HG03469 (cell line): ENCODE measurements around the gene KRTAP9-3.
"Not testable (repeated sequence)": the region's sequence is repeated elsewhere in the genome, so short reads cannot be mapped to it uniquely, and the experiment has no call there.

Experiments
- ATAC-seq: cut with Tn5 transposase; IDR thresholded peaks from one replicate; pipeline ENCODE4 v1.9.1; 2021; ENCODE audit warnings: mild to moderate bottlenecking, moderate library complexity, moderate number of reproducible peaks; ENCODE audit not compliant: unreplicated experiment

Gene KRTAP9-3

DNA sequence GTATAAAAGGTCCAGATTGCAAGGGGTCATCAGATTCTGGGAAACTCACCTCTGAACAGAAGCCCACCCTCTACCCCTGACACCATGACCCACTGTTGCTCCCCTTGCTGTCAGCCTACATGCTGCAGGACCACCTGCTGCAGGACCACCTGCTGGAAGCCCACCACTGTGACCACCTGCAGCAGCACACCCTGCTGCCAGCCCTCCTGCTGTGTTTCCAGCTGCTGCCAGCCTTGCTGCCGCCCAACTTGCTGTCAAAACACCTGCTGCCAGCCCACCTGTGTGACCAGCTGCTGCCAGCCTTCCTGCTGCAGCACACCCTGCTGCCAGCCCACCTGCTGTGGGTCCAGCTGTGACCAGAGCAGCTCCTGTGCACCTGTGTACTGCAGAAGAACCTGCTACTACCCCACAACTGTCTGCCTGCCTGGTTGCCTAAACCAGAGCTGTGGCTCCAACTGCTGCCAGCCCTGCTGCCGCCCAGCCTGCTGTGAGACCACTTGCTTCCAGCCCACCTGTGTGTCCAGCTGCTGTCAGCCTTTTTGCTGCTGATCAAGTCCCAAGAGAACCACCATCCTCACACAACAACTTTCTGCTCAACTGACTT is 17.5 kb downstream of the KRTAP9-3 start, which contains the start of gene KRTAP9-4:
KRTAP9-4 (plus strand) TSS at position 51 of the 604 bp plus-strand sequence; CDS start at position 85, 34 bp downstream.
- ATAC-seq: not testable (repeated sequence)

DNA sequence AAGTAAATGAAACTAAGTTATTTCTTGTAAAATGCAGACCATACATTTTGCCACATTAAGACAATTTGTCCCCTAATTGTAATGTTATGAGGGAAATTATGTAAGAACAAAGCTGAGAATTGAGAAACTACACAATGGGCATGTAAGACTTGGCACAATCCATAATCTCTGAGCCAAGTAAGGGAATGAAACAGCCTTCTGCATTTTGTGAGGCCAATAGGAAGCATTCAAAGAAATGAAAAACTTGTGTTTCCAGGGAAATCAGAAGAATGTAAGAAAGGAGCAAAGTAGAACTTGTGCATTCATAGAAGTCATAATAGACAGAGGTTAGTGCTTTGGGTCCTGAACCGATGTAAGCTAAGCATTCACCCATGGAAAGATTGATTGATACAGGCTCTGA is 19.0 kb downstream of the KRTAP9-3 start:
- no peak for ATAC-seq

DNA sequence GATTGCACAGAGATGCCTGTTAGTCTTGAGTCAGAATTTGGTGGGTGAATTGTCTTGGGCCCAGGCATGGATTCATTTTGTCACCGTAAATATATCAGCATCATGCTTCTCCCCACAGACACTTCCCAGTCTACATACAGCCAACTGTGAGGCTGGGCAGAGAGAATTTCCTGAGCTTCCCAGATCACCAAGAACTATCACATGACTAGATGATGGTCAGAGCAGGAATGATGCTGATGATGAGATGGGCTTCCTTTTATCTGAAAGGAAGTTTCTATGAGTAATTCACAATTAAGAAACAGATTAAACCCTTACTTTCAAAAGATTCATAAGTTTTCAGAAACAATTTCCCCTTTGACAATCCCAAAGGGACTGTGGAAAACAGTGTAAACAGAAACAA is 22.6 kb downstream of the KRTAP9-3 start:
- no peak for ATAC-seq

DNA sequence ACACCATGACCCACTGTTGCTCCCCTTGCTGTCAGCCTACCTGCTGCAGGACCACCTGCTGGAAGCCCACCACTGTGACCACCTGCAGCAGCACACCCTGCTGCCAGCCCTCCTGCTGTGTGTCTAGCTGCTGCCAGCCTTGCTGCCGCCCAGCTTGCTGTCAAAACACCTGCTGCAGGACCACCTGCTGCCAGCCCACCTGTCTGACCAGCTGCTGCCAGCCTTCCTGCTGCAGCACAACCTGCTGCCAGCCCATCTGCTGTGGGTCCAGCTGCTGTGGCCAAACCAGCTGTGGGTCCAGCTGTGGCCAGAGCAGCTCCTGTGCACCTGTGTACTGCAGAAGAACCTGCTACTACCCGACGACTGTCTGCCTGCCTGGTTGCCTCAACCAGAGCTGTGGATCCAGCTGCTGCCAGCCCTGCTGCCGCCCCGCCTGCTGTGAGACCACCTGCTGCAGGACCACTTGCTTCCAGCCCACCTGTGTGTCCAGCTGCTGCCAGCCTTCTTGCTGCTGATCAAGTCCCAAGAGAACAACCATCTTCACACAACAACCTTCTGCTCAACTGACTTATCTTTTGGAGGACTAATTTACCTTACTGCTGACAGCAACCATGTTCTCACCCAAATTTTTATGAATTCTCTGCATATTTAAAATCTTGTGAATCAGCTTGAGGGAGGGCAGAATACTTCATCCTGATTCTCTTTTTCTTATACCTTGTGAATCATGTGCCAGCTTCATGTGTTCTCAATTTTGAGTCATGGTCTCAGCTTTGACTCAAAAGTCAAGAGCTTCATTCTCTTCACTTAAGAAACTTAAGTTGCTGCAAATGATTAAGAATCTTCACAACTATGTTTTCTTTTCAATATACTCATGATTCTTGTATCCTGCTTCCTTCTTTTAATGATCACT is 23.4 kb downstream of the KRTAP9-3 start, which contains the start of gene KRTAP9-9:
KRTAP9-9 (plus strand) TSS at position 4 of the 910 bp plus-strand sequence.
- not testable (repeated sequence) for ATAC-seq

DNA sequence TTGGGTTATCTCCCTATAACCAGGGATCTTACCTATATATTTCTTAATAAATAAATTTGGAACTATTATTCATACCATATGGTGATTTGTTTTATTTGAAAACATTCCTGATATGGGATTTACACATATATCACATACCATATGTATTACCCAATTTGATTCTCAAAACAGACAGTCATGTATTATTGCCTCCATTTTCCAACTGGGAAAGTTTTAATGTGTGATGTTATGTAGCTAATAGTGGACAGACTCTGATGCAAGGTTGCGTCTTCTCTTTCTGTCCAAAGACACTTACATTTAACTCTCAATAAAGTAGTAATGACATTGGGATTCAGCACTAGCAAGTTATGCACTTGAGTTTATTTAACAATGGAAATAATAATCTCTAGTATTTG is 24.0 kb downstream of the KRTAP9-3 start:
- ATAC-seq: no peak

DNA sequence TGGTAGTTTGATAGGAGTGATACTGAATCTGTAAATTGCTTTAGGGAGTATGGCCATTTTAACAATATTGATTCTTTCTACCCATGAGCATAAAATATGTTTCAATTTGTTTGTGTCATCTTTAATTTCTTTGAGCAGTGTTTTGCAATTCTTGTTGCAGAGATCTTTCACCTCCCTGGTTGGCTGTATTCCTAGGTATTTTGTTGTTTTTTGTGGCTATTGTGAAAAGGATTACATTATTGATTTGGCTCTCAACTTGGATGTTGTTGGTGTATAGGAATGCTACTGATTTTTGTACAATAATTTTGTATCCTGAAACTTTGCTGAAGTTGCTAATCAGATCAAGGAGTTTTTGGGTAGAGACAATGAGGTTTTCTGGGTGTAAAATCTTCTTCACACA is 26.2 kb downstream of the KRTAP9-3 start:
- no peak for ATAC-seq

- no peak for ATAC-seq
Measured at GRCh38 chr17:41263212-41263611, 31.0 kb downstream of the KRTAP9-3 start.

- ATAC-seq: no peak
Measured at GRCh38 chr17:41264599-41264998, 32.4 kb downstream of the KRTAP9-3 start.

DNA sequence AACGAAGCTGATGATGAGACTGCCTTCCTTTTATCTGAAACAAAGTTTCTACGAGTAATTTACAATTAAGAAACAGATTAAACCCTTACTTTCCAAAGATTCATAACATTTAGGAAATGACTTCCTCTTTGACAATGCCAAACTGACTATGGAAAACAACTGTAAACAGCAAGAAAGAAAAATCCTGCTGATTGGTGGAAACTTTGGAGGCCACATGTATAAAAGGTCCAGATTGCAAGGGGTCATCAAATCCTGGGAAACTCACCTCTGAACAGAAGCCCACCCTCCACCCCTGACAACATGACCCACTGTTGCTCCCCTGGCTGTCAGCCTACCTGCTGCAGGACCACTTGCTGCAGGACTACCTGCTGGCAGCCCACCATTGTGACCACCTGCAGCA is 32.8 kb downstream of the KRTAP9-3 start, which contains the start of gene KRTAP9-6:
KRTAP9-6 (plus strand) TSS at position 301 of the 400 bp plus-strand sequence; CDS start at position 301, 0 bp downstream.
- no peak for ATAC-seq

GRCh38 chr17:41267711-41268110 is 35.5 kb downstream of the KRTAP9-3 start:
- ATAC-seq: no peak

- ATAC-seq: not testable (repeated sequence)
Measured at GRCh38 chr17:41271323-41271722, 39.1 kb downstream of the KRTAP9-3 start.

DNA sequence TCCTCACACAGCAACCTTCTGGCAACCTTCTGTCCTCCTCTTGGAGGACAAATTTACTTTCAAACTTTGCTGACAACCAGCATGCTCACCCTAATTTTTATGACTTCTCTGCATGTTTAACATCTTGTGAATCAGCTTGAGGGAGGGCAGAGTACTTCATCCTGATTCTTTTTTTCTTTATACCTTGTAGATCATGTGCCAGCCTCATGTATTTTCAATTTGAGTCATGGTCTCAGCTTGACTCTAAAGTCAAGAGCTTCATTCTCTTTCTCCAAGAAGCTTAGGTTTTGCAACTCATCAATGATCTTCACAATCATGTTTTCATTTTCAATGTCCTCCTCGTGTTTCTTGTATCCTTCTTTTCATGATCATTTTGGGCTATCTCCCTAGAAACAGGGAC is 39.6 kb downstream of the KRTAP9-3 start:
- ATAC-seq: no peak

- ATAC-seq: not testable (repeated sequence)
Measured at GRCh38 chr17:41275648-41276190, 43.5 kb downstream of the KRTAP9-3 start, which contains the start of gene KRTAP9-7. KRTAP9-7 (plus strand) TSS chr17:41275698; CDS start chr17:41275698, 0 bp downstream.

DNA sequence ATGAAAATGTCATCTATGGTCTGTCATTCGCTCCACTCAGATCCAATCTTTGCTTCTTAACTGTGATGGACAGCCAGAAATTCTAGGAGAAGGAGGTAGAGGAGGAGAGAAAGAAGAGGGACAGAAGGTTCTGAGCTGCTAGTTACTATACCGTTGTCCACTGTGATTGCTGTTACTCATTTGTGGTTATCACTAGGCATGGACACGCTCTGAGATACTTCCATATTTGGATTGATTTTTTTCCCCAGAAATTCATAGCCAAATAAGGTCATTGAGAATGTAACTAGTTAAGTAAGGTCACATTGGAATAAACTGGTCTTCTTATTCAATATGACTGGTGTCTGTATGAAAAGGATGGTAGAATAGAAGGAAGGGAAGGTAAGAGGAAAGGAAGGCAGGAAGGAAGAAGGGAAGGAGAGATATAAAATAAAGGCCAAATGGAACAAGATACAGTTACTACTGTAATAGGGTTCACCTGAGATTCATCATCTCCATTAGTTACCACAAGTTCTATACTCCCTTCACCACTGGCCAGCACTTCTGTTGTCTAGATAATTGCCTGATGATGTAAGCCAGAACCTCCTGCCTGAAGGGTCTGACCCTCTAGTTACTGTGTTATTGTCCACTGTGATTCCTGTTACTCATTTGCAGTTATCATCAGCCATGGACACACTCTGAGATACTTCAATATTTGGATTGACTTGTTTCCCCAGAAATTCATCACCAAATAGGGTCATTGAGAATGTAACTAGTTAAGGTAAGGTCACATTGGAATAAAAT is 46.1 kb downstream of the KRTAP9-3 start:
- ATAC-seq: no peak
